H1 (cell line): Measurements from ENCODE around the gene FAM83G. TPM values are rescaled to one million over a fixed set of nuclear protein-coding genes. Genes with fewer than 3 reads are reported as not detected.

ENCODE experiments used
- CTCF ChIA-PET: fragments of 300-600 bp; sonication (Branson Sonifier 250); formaldehyde crosslinking; loops from one replicate; lab custom pipeline; 2021; ENCODE audit not compliant: partially characterized antibody; lab: Charles Lee
- POLR2A ChIA-PET: fragments of 300-600 bp; sonication (Branson Sonifier 250); formaldehyde crosslinking; loops from one replicate; lab custom pipeline; 2021; ENCODE audit warnings: inconsistent platforms; ENCODE audit not compliant: partially characterized antibody; lab: Charles Lee
- DNase-seq, 2 experiments: peaks; one replicate each; pipeline versions ENCODE4 v3.0.0 to v3.0.0-alpha.2; 2010 to 2022; ENCODE audit warnings: low spot score in 2 of 2, low read depth in 1 of 2, mixed read lengths in 1 of 2
- FAIRE-seq: peaks from 2 replicates; lab custom pipeline; 2011; peaks lifted over from hg19 to GRCh38; lab: Jason Lieb, UNC
- H2AFZ ChIP-seq: 2 replicates; pipeline ENCODE4 v1.8.1; 2012; ENCODE audit warnings: low read length, inconsistent platforms
- H2AK5ac ChIP-seq: 2 replicates; pipeline ENCODE4 v1.6.1; 2013; ENCODE audit warnings: low read depth, low read length
- H2BK120ac ChIP-seq: replicated peaks from 2 replicates; pipeline ENCODE3; 2013; ENCODE audit warnings: low read depth, low read length, inconsistent platforms
- H2BK12ac ChIP-seq: 2 replicates; pipeline ENCODE4 v1.6.1; 2013; ENCODE audit warnings: low read depth, low read length
- H2BK15ac ChIP-seq: 2 replicates; pipeline ENCODE4 v1.6.1; 2013; ENCODE audit warnings: low read length
- H2BK20ac ChIP-seq: 2 replicates; pipeline ENCODE4 v1.6.1; 2013; ENCODE audit warnings: low read length
- H2BK5ac ChIP-seq: 2 replicates; pipeline ENCODE4 v1.6.1; 2013; ENCODE audit warnings: low read depth, low read length
- H3K14ac ChIP-seq: 2 replicates; pipeline ENCODE4 v1.6.1; 2013; ENCODE audit warnings: inconsistent platforms; ENCODE audit not compliant: insufficient read length
- H3K18ac ChIP-seq: 2 replicates; pipeline ENCODE4 v1.6.1; 2013; ENCODE audit warnings: low read length; ENCODE audit errors: extremely low read depth
- H3K23ac ChIP-seq: 2 replicates; pipeline ENCODE4 v1.6.1; 2013; ENCODE audit warnings: inconsistent platforms; ENCODE audit not compliant: insufficient read length
- H3K23me2 ChIP-seq: 2 replicates; pipeline ENCODE4 v1.6.1; 2013; ENCODE audit warnings: low read depth, low read length
- H3K27ac ChIP-seq: 2 replicates; pipeline ENCODE4 v1.6.1; 2011; ENCODE audit warnings: low read depth, low read length, inconsistent platforms
- H3K27me3 ChIP-seq, 4 experiments: replicated peaks in 1 of 4; 1 replicate in 1 of 4; 2 replicates in 3 of 4; pipeline versions ENCODE4 v1.6.1 to v1.8.1; 2011 to 2013; ENCODE audit warnings: low read length in 3 of 4, mild to moderate bottlenecking in 3 of 4, inconsistent platforms in 2 of 4, mixed read lengths in 2 of 4, moderate library complexity in 1 of 4; ENCODE audit not compliant: control insufficient read depth in 3 of 4, insufficient read depth in 3 of 4; ENCODE audit errors: extremely low read depth in 1 of 4
- H3K36me3 ChIP-seq, 4 experiments: 2 replicates each; pipeline versions ENCODE4 v1.6.1 to v1.8.1; 2011 to 2013; ENCODE audit warnings: mild to moderate bottlenecking in 4 of 4, low read length in 3 of 4, moderate library complexity in 2 of 4, control low read depth in 1 of 4, inconsistent platforms in 1 of 4; ENCODE audit not compliant: insufficient read depth in 4 of 4, control insufficient read depth in 2 of 4
- H3K4ac ChIP-seq: replicated peaks from 2 replicates; pipeline ENCODE3; 2013; ENCODE audit warnings: low read length, low read depth, mixed read lengths, inconsistent platforms; ENCODE audit not compliant: insufficient read length
- H3K4me1 ChIP-seq, 4 experiments: replicated peaks in 1 of 4; 1 replicate in 1 of 4; 2 replicates in 3 of 4; pipeline versions ENCODE4 v1.6.1 to v1.8.1; 2011 to 2013; ENCODE audit warnings: low read length in 3 of 4, inconsistent platforms in 2 of 4, mixed read lengths in 1 of 4; ENCODE audit not compliant: insufficient read depth in 4 of 4, control insufficient read depth in 3 of 4
- H3K4me2 ChIP-seq, 2 experiments: 2 replicates each; pipeline versions ENCODE4 v1.6.1 to v1.8.1; 2011 to 2013; ENCODE audit warnings: low read depth in 2 of 2, low read length in 2 of 2, control low read depth in 1 of 2, inconsistent platforms in 1 of 2, mild to moderate bottlenecking in 1 of 2; ENCODE audit not compliant: insufficient read depth in 1 of 2
- H3K4me3 ChIP-seq, 4 experiments: fragments of 200-600, 300-600 bp in 1 of 4; sonication (generic), shearing (Covaris generic), sonication (Bioruptor Twin) in 1 of 4; 2 replicates each; pipeline versions ENCODE4 v1.5.1 to v1.8.1; 2011 to 2016; ENCODE audit warnings: low read length in 4 of 4, low read depth in 3 of 4, control low read depth in 2 of 4, inconsistent platforms in 2 of 4, mild to moderate bottlenecking in 2 of 4, mixed read lengths in 1 of 4, moderate library complexity in 1 of 4; ENCODE audit not compliant: insufficient read depth in 2 of 4; ENCODE audit errors: extremely low read depth in 1 of 4
- H3K56ac ChIP-seq: replicated peaks from 2 replicates; pipeline ENCODE3; 2013; ENCODE audit warnings: low read depth, mild to moderate bottlenecking, mixed read lengths, low read length, inconsistent platforms; ENCODE audit not compliant: insufficient read length
- H3K79me1 ChIP-seq: 2 replicates; pipeline ENCODE4 v1.6.1; 2013; ENCODE audit warnings: low read depth, low read length, control low read depth
- H3K79me2 ChIP-seq, 2 experiments: 2 replicates each; pipeline versions ENCODE4 v1.6.1 to v1.8.1; 2012 to 2013; ENCODE audit warnings: low read length in 2 of 2, mild to moderate bottlenecking in 2 of 2, inconsistent platforms in 1 of 2; ENCODE audit not compliant: insufficient read depth in 2 of 2, control insufficient read depth in 1 of 2
- H3K9ac ChIP-seq, 4 experiments: replicated peaks in 1 of 4; 1 replicate in 1 of 4; 2 replicates in 3 of 4; pipeline versions ENCODE4 v1.6.1 to v1.8.1; 2011 to 2013; ENCODE audit warnings: low read depth in 3 of 4, low read length in 3 of 4, control low read depth in 2 of 4, mild to moderate bottlenecking in 2 of 4, moderate library complexity in 2 of 4, inconsistent platforms in 1 of 4; ENCODE audit errors: extremely low read depth in 1 of 4
- H3K9me3 ChIP-seq, 2 experiments: 2 replicates each; pipeline versions ENCODE4 v1.6.1 to v1.8.1; 2012 to 2013; ENCODE audit warnings: mild to moderate bottlenecking in 2 of 2, moderate library complexity in 2 of 2, control low read depth in 1 of 2, inconsistent platforms in 1 of 2, low read depth in 1 of 2, low read length in 1 of 2, mixed read lengths in 1 of 2; ENCODE audit not compliant: insufficient read depth in 2 of 2
- H4K20me1 ChIP-seq, 2 experiments: replicated peaks in 1 of 2; 2 replicates each; pipeline versions ENCODE3 to v1.8.1; 2011 to 2013; ENCODE audit warnings: inconsistent platforms in 2 of 2, low read length in 2 of 2, mild to moderate bottlenecking in 1 of 2; ENCODE audit not compliant: insufficient read depth in 2 of 2, control insufficient read depth in 1 of 2
- H4K5ac ChIP-seq: 2 replicates; pipeline ENCODE4 v1.6.1; 2013; ENCODE audit warnings: low read length, low read depth, mixed read lengths, inconsistent platforms; ENCODE audit not compliant: insufficient read length
- H4K8ac ChIP-seq: 2 replicates; pipeline ENCODE4 v1.8.0; 2013; ENCODE audit warnings: mild to moderate bottlenecking, moderate library complexity, low read length, inconsistent platforms; ENCODE audit not compliant: insufficient read depth; ENCODE audit errors: extremely low read depth
- H4K91ac ChIP-seq: replicated peaks from 2 replicates; pipeline ENCODE3; 2013; ENCODE audit warnings: low read length, mixed read lengths, inconsistent platforms; ENCODE audit not compliant: insufficient read length
- BACH1 ChIP-seq: IDR thresholded peaks from 2 replicates; pipeline ENCODE4 v1.6.1; 2012; ENCODE audit warnings: low read length, improper control_type of control experiment
- BCL11A ChIP-seq, 2 experiments: IDR thresholded peaks; one replicate each; pipeline ENCODE4 v1.6.1; 2011; ENCODE audit warnings: low read depth in 2 of 2, low read length in 2 of 2, mild to moderate bottlenecking in 2 of 2
- BRCA1 ChIP-seq: IDR thresholded peaks from 2 replicates; pipeline ENCODE4 v1.6.1; 2012; ENCODE audit warnings: low read depth, low read length, improper control_type of control experiment
- CBX8 ChIP-seq: fragments of 300-800, 300-1000 bp; sonication (generic); IDR thresholded peaks from 2 replicates; pipeline ENCODE4 v1.7.1; 2016; ENCODE audit warnings: low read depth, low read length, borderline replicate concordance
- EGR1 ChIP-seq: IDR thresholded peaks from 2 replicates; pipeline ENCODE4 v1.6.1; 2011; ENCODE audit warnings: low read depth, low read length, borderline replicate concordance
- HDAC6 ChIP-seq: IDR thresholded peaks from one replicate; pipeline ENCODE4 v1.7.1; 2012; ENCODE audit warnings: low read depth, mild to moderate bottlenecking, inconsistent platforms, low read length, moderate library complexity
- KDM5A ChIP-seq: fragments of 200-600 bp; IDR thresholded peaks from 2 replicates; pipeline ENCODE4 v1.7.1; 2012; ENCODE audit warnings: mild to moderate bottlenecking, low read length, inconsistent platforms, mixed read lengths
- NANOG ChIP-seq: IDR thresholded peaks from 2 replicates; pipeline ENCODE4 v1.6.1; 2011; ENCODE audit warnings: low read length, low read depth, mild to moderate bottlenecking, inconsistent platforms; ENCODE audit not compliant: insufficient read depth, poor library complexity, severe bottlenecking
- POLR2A ChIP-seq, 2 experiments: IDR thresholded peaks; 1 replicate in 1 of 2; 2 replicates in 1 of 2; pipeline ENCODE4 v1.6.1; 2011; ENCODE audit warnings: low read depth in 2 of 2, low read length in 2 of 2, mild to moderate bottlenecking in 2 of 2; ENCODE audit errors: control extremely low read depth in 1 of 2
- SIX5 ChIP-seq: IDR thresholded peaks from 2 replicates; pipeline ENCODE4 v1.6.1; 2011; ENCODE audit warnings: mild to moderate bottlenecking, low read depth, low read length
- WGBS, 2 experiments: shearing (Covaris generic) in 1 of 2; methylation state at CpG; one replicate each; pipeline versions ENCODE4 v1.1.6 to v1.1.7; 2013 to 2015; ENCODE audit warnings: low lambda C conversion rate in 2 of 2, mixed read lengths in 2 of 2, inconsistent platforms in 1 of 2, low coverage in 1 of 2, missing lambda C conversion rate in 1 of 2; ENCODE audit not compliant: insufficient replicate concordance in 2 of 2, insufficient coverage in 1 of 2, insufficient read length in 1 of 2; ENCODE audit errors: extremely low coverage in 1 of 2, missing lambda C conversion rate in 1 of 2; 5-methylcytosine and 5-hydroxymethylcytosine counted together
- polyA plus RNA-seq, 7 experiments: library from polyadenylated mRNA; depleted of rRNA in 3 of 7; stranded (reverse) in 5 of 7; unstranded in 2 of 7; fragments of >200 nt in 5 of 7; fragments of 200-250 nt in 2 of 7; gene quantifications; 1 replicate in 5 of 7; 2 replicates in 1 of 7; 4 replicates in 1 of 7; pipeline versions ENCODE4 v1.2.1 to v1.2.3, GENCODE V29; 2011 to 2013; ENCODE audit warnings: missing spikeins in 2 of 7, mixed read lengths in 2 of 7
- total RNA-seq: library from RNA; stranded (reverse); fragmentation: NEBNext Ultra II Directional; extraction: Animal tissue kit (Norgen Biotek cat#: 25700); gene quantifications from 2 replicates; pipeline ENCODE4 v1.2.1, GENCODE V29; 2021

Gene FAM83G
- total and polyA plus RNA-seq, 2 of the 8 experiments (the other 6 are each of a cell fraction or from before 2014, with no cell fraction given): 15.4 to 29.0 TPM

DNA sequence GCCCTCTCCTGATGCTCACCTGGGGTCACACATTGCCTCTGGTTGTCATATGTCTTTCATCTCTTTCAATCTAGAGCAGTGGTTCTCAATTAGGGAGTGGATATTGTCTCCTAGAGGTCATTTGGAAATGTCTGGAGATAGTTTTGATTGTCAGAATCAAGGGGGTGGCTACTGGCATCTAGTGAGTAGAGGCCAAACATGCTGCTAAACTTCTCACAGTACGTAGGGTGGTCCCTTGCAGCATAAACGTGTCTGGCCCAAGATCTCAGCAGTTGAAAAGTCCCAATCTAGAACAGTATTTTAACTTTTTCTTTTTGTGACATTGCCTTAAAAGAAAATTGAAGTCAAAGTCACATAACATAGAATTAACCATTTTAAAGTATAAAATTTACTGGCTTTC is 83.1 kb downstream of the FAM83G start:
- H3K9ac ChIP-seq: no peak overlapping the region
- no peak for FAIRE-seq
- no peak overlapping the region for H2AK5ac ChIP-seq
- H3K23me2 ChIP-seq: no peaks in the 10 kb centered on the region
- peaks cover 3% of the 10 kb centered on the region; the same call in 1 of the 2 replicates for H3K79me1 ChIP-seq
- no peak overlapping the region for H2AFZ ChIP-seq
- H3K27ac ChIP-seq: no peak overlapping the region
- H3K14ac ChIP-seq: no peak overlapping the region
- no peak overlapping the region for H3K4me2 ChIP-seq
- no peak for TF ChIP-seq HDAC6
- TF ChIP-seq EGR1: no peak
- no peak for TF ChIP-seq POLR2A (IDR thresholded peaks at IDR 0.05; ENCODE audit: control extremely low read depth in 1 of 2, low read depth in 2 of 2, low read length in 2 of 2)
- TF ChIP-seq NANOG: no peak
- TF ChIP-seq BACH1: no peak
- TF ChIP-seq BCL11A (IDR thresholded peaks at IDR 0.05; ENCODE audit: low read depth in 2 of 2, low read length in 2 of 2): no peak
- TF ChIP-seq KDM5A: no peak
- TF ChIP-seq BRCA1: no peak
- no peak for TF ChIP-seq SIX5
- TF ChIP-seq CBX8: no peak
- TF ChIP-seq, all 59 proteins: peak for 0
- no peak overlapping the region for H4K5ac ChIP-seq
- no peak overlapping the region for H4K8ac ChIP-seq
- no peak overlapping the region for H3K4me3 ChIP-seq
- H3K23ac ChIP-seq: no peak overlapping the region
- ChIA-PET CTCF (no interaction called here), POLR2A (no interaction called here)
- H4K20me1 ChIP-seq: no peaks in the 10 kb centered on the region
- WGBS, 2 experiments: 83% methylated on average over 2 of the region's 2 CpGs; no CpG with 5 or more reads in 1 of the 2 experiments
- no peaks in the 10 kb centered on the region for H3K27me3 ChIP-seq
- H2BK20ac ChIP-seq: no peak overlapping the region
- no peak for DNase-seq
- peaks cover 3 to 11% (median 6%) of the 10 kb centered on the region in 4 experiments; a peak in 6 of 8 replicates for H3K36me3 ChIP-seq
- H3K9me3 ChIP-seq: no peaks in the 10 kb centered on the region
- no peak overlapping the region for H4K91ac ChIP-seq
- no peak overlapping the region for H3K4ac ChIP-seq
- no peak overlapping the region for H2BK5ac ChIP-seq
- H3K4me1 ChIP-seq: no peaks in the 10 kb centered on the region
- H2BK120ac ChIP-seq: no peak overlapping the region
- H3K18ac ChIP-seq: no peak overlapping the region
- H2BK15ac ChIP-seq: no peak overlapping the region
- peaks cover 0 to 7% of the 10 kb centered on the region in 2 experiments; a peak in 1 of 4 replicates for H3K79me2 ChIP-seq
- no peak overlapping the region for H3K56ac ChIP-seq
- H2BK12ac ChIP-seq: no peak overlapping the region
